Psoas muscle (tissue), 8 donors: ENCODE data around the gene PGBD1. TPM values are rescaled to one million over a fixed set of nuclear protein-coding genes. Genes with fewer than 3 reads are reported as not detected.
"Not testable (repeated sequence)": the region's sequence is repeated elsewhere in the genome, so short reads cannot be mapped to it uniquely, and the experiment has no call there.

Source experiments
- ATAC-seq, 4 donors: fragments of 200-7000 bp; cut with Tn5 transposase; one replicate each; pipeline ENCODE4 v1.9.1; 2020; ENCODE audit warnings: moderate library complexity in 3 of 4, mild to moderate bottlenecking in 2 of 4
- DNase-seq, 2 donors: peaks; one replicate each; pipeline ENCODE4 v3.0.0-alpha.2; 2020
- H3K27ac ChIP-seq: fragments of 200-600 bp; one replicate; pipeline ENCODE4 v1.8.0; 2022
- H3K27me3 ChIP-seq, 3 donors: fragments of 200-600 bp in 1 of 3; one replicate each; pipeline versions ENCODE4 v1.6.1 to v1.8.0; 2013 to 2022; ENCODE audit warnings: low read length in 2 of 3, mild to moderate bottlenecking in 2 of 3, moderate library complexity in 1 of 3; ENCODE audit not compliant: insufficient read depth in 3 of 3
- H3K36me3 ChIP-seq, 2 donors: fragments of 200-600 bp in 1 of 2; one replicate each; pipeline versions ENCODE4 v1.6.1 to v1.8.0; 2013 to 2022; ENCODE audit warnings: low read depth in 1 of 2, mild to moderate bottlenecking in 1 of 2, moderate library complexity in 1 of 2; ENCODE audit not compliant: insufficient read depth in 1 of 2
- H3K4me1 ChIP-seq: fragments of 200-600 bp; one replicate; pipeline ENCODE4 v1.8.0; 2022
- H3K4me3 ChIP-seq: fragments of 200-600 bp; one replicate; pipeline ENCODE4 v1.8.0; 2022; ENCODE audit warnings: mild to moderate bottlenecking
- H3K9me3 ChIP-seq: fragments of 200-600 bp; one replicate; pipeline ENCODE4 v1.8.0; 2022
- WGBS, 3 donors: extraction: QIAGEN DNeasy Blood & Tissue Kit; methylation state at CpG; one replicate each; pipeline versions ENCODE4 v1.1.6 to v1.1.7; 2013; 5-methylcytosine and 5-hydroxymethylcytosine counted together
- intact Hi-C, 2 donors: fragments of 100-400 bp; cut with DNase I; formaldehyde crosslinking; loops; one replicate each; pipeline versions ENCODE4 v1.11.0 to v1.14.2; 2022
- polyA plus RNA-seq, 3 donors: library from polyadenylated mRNA; stranded (reverse); fragments of 200-250 nt; gene quantifications; one replicate each; pipeline ENCODE4 v1.2.3, GENCODE V29; 2013
- total RNA-seq, 4 donors: library from RNA; stranded (reverse); fragmentation: NEBNext Ultra II Directional in 2 of 4; extraction: Animal tissue kit (Norgen Biotek cat#: 25700) in 2 of 4; gene quantifications; one replicate each; pipeline versions ENCODE4 v1.2.1 to v1.2.4, GENCODE V29; 2021 to 2023
- TF ChIP-seq, protein P1 (sequence below): fragments of 200-600 bp; IDR thresholded peaks from one replicate; pipeline ENCODE4 v1.8.0; 2022; ENCODE audit warnings: antibody characterized with exemption
- donor health status: healthy with polysubstance abuse.
- donor health status: DM: no; HTN: no; CAD: no; lungs with moderate emphysema.
- donor health status: Bipolar disorder and iron deficiency.
- donor health status: healthy.
- donor health status: DM: yes; HTN: yes; CAD: no.
- donor health status: DM: no; HTN: no; CAD: no.
- donor health status: DM: no; HTN: no; CAD: no.
- donor health status: DM: yes; HTN: yes; CAD: no.

PGBD1 gene
- total and polyA plus RNA-seq, 7 donors: 0.62 to 2.6 (median 1.2) TPM

DNA sequence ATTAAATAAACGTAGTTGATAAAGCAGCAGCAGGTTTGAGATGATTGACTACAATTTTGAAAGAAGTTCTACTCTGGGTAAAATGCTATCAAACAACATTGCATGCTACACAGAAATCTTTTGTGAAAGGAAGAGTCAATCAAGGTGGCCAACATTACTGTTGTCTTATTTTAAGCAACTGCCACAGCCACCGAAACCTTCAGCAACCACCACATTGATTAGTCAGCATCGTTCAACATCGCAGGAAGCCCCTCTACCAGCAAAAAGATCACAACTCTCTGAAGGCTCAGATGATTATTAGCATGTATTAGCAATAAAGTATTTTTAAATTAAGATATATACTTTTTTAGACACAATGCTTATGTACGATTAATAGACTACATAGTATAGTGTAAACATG, 14.0 kb downstream of the PGBD1 start:
- no peak for ATAC-seq
- no peak for DNase-seq
- intact Hi-C loops: no loop called here
- H3K36me3 ChIP-seq: peaks cover 0 to 34% of the 10 kb centered on the region in 2 donors
- 96 to 99% (median 96%) methylated on average over 5 of the region's 5 CpGs for WGBS, 3 donors
- no peaks in the 10 kb centered on the region for H3K9me3 ChIP-seq
- H3K4me1 ChIP-seq: no peaks in the 10 kb centered on the region
- no peak overlapping the region for H3K4me3 ChIP-seq
- TF ChIP-seq, protein P1, sequence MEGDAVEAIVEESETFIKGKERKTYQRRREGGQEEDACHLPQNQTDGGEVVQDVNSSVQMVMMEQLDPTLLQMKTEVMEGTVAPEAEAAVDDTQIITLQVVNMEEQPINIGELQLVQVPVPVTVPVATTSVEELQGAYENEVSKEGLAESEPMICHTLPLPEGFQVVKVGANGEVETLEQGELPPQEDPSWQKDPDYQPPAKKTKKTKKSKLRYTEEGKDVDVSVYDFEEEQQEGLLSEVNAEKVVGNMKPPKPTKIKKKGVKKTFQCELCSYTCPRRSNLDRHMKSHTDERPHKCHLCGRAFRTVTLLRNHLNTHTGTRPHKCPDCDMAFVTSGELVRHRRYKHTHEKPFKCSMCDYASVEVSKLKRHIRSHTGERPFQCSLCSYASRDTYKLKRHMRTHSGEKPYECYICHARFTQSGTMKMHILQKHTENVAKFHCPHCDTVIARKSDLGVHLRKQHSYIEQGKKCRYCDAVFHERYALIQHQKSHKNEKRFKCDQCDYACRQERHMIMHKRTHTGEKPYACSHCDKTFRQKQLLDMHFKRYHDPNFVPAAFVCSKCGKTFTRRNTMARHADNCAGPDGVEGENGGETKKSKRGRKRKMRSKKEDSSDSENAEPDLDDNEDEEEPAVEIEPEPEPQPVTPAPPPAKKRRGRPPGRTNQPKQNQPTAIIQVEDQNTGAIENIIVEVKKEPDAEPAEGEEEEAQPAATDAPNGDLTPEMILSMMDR: no peak
- H3K27ac ChIP-seq: no peak overlapping the region
- H3K27me3 ChIP-seq: no peaks in the 10 kb centered on the region

DNA sequence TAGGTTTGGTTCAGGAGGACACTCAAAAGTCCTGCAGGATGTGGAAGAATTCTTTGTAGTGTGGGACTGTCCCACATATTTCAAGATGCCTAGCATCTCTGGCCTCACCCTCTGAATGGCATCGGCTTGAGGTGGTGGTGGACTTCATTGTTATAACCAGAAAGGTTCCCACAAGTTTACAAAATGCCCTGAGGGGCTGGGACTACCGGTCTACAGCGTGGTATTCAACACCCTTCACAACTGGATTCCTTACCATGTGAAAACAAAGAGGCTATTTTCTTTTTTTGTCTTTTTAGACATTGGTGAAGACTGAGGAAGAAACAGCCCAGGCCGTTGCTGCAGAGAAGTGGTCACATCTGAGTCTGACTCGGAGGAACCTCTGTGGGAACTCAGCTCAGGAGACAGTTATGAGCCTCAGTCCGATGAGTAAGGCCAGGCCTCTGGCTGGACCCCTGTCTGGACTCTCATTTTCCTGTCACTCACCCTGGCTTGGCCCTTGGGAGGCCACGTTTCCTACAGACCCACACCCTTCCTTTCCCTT, 15.2 kb downstream of the PGBD1 start:
- Histone ChIP-seq H3K4me1 (no peaks in the 10 kb centered on the region), H3K27me3 (no peaks in the 10 kb centered on the region), H3K27ac (no peak overlapping the region), H3K9me3 (no peaks in the 10 kb centered on the region), H3K36me3 (peaks cover 3 to 45% of the 10 kb centered on the region in 2 donors), H3K4me3 (no peak overlapping the region)
- DNase-seq: no peak
- intact Hi-C loops: no loop called here
- ATAC-seq: no peak
- TF ChIP-seq, protein P1: no peak
- 93 to 95% (median 94%) methylated on average over 7 of the region's 7 CpGs for WGBS, 3 donors

DNA sequence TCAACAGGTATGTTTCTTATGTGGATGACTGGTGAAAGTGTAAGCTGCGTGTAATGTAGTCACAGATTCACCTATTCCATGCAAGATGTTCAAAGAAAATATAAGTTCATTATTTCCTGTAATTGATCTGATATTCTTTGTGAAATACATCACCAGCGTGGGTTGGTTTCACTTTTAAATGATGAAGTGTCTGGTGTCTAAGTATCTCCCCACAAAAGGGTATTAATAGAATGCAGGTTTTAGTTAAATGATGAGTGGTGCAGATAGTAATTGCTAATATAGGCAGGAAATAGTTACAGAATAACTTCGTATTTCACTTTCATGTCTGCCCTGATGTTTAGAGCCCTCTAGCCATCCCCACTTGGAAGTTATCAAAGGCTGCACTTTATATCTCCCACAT, 22.2 kb downstream of the PGBD1 start:
- no peaks in the 10 kb centered on the region for H3K4me1 ChIP-seq
- H3K27me3 ChIP-seq: no peaks in the 10 kb centered on the region
- no peak overlapping the region for H3K4me3 ChIP-seq
- DNase-seq: no peak
- TF ChIP-seq, protein P1: no peak
- intact Hi-C loops: no loop called here
- peaks cover 3 to 25% of the 10 kb centered on the region in 2 donors for H3K36me3 ChIP-seq
- no peak for ATAC-seq
- H3K9me3 ChIP-seq: peaks cover 5% of the 10 kb centered on the region
- no peak overlapping the region for H3K27ac ChIP-seq
- WGBS, 3 donors: 93 to 97% (median 94%) methylated on average over 3 of the region's 3 CpGs

DNA sequence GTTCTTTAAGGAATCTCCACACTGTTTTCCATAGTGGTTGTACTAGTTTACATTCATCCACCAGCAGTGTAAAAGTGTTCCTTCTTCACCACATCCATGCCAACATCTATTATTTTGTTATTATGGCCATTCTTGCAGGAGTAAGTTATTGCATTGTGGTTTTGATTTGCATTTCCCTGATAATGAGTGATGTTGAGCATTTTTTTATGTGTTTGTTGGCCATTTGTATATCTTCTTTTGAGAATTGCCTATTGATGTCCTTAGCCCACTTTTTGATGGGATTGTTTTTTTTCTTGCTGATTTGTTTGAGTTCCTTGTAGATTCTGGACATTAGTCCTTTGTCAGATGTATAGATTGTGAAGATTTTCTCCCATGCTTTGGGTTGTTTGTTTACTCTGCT, 25.0 kb downstream of the PGBD1 start:
- H3K27ac ChIP-seq, ATAC-seq, H3K4me3 ChIP-seq, DNase-seq, H3K27me3 ChIP-seq, intact Hi-C loops, H3K9me3 ChIP-seq, H3K4me1 ChIP-seq, H3K36me3 ChIP-seq: not testable (repeated sequence)

DNA sequence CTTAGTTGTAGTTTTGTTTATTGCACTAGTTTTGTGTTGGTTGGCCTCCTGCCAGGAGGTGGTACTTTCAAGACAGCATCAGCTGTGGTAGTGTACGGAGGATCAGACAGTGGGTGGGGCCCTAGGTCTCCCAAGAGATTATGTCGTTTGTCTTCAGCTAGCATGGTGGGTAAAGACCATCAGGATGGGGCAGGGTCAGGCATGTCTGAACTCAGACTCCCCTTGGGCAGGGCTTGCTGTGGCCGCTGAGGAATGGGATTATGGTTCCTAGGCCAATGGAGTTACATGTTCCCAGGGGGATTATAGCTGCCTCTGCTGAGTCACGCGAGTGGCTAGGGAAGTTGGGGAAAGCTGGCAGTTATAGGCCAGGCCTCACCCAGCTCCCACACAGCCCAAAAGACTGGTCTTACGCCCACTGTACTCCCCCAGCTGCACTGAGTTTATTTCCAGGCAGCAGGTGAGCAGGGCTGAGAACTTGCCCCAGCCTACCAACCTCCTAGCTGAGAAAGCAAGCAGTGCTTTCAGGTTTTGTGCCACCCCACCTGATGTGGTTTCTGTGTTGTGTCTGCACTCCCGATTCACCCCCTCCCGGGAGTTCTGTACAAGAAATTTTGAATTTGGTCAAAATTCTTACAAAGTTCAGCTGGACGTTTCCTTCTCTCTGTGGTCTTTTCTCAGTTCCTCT, 29.9 kb downstream of the PGBD1 start:
- Histone ChIP-seq H3K27me3 (no peaks in the 10 kb centered on the region), H3K36me3 (no peaks in the 10 kb centered on the region), H3K4me1 (no peaks in the 10 kb centered on the region), H3K9me3 (peaks cover under 1% of the 10 kb centered on the region), H3K27ac (no peak overlapping the region), H3K4me3 (no peak overlapping the region)
- no peak for ATAC-seq
- DNase-seq: no peak
- intact Hi-C loops: no loop called here
- TF ChIP-seq, protein P1: no peak
- 78 to 81% (median 78%) methylated on average over 9 of the region's 9 CpGs for WGBS, 3 donors
